Keratinocyte (primary cell): Measurements from ENCODE around the gene OR51Q1.

Source experiments
- CTCF ChIP-seq, 3 experiments: IDR thresholded peaks in 1 of 3; conservative IDR thresholded peaks in 1 of 3; optimal IDR thresholded peaks in 1 of 3; 2 replicates in 2 of 3; 3 replicates in 1 of 3; pipeline versions ENCODE3 to v1.5.1; 2011; ENCODE audit warnings: low read length in 3 of 3, mild to moderate bottlenecking in 3 of 3, moderate library complexity in 2 of 3, control low read depth in 1 of 3, inconsistent platforms in 1 of 3; ENCODE audit not compliant: insufficient read depth in 2 of 3; ENCODE audit errors: extremely low read depth in 1 of 3
- EZH2 ChIP-seq: IDR thresholded peaks from one replicate; pipeline ENCODE4 v1.6.1; 2012; ENCODE audit warnings: inconsistent platforms, mild to moderate bottlenecking, low read length, moderate library complexity

- TF ChIP-seq CTCF (optimal IDR thresholded peaks at IDR 0.05 in 1 of 3, IDR thresholded peaks at IDR 0.05 in 1 of 3, conservative IDR thresholded peaks at IDR 0.05 in 1 of 3; ENCODE audit: extremely low read depth in 1 of 3, insufficient read depth in 2 of 3, low read length in 3 of 3) = no peak
- no peak for TF ChIP-seq EZH2
These were observed 38.3 kb upstream of the OR51Q1 start, which contains the start of gene OR51M1 for GRCh38 chr11:5383576-5383975.
